HG03575 (cell line): Measurements from ENCODE around the gene TMEM40.
"Not testable (repeated sequence)": the region's sequence is repeated elsewhere in the genome, so short reads cannot be mapped to it uniquely, and the experiment has no call there.

ENCODE experiments used
- ATAC-seq: cut with Tn5 transposase; IDR thresholded peaks from one replicate; pipeline ENCODE4 v1.9.1; 2021; ENCODE audit not compliant: unreplicated experiment, insufficient number of reproducible peaks, low FRiP score; ENCODE audit errors: extremely low read depth

Gene TMEM40

DNA sequence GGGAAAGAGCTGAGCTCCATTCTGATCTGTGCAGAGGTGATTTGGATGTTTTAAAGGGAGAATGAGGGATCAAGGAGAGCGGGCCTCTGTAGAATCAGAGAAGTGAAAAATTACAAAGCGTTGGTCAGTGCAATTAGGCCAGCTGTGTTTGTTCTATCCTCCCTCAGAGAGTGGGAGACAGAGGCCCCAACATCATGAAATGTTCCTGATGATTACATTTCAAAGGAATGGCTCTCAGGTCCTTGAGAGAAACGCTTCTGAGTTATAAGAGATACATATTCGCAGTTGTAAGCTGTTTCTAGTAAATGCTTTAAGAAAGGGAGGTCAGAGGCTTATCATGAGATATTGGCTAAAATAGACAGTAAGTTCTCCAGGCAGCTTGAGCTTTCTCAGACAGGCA is 21.7 kb upstream of the TMEM40 start:
- ATAC-seq, result no peak

DNA sequence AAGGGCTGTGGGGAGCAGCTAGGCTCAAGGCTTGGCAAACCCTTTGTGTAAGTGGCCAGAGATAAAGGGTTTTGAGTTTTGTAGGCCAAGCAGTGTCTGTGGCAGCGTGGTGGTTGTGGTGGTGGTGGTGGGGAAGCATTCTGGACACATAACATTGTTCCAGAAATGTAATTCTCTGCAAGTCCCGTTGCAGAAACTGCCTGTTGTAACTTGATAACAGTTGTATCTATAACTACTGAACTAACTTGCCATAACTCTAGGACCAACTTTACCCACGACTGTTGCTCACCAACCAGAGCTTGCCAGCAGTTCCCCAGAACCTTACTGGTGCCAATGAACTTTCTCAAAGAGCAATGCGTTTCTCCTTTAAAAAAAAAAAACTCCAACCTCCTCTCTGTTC is 18.1 kb upstream of the TMEM40 start:
- ATAC-seq, result no peak

DNA sequence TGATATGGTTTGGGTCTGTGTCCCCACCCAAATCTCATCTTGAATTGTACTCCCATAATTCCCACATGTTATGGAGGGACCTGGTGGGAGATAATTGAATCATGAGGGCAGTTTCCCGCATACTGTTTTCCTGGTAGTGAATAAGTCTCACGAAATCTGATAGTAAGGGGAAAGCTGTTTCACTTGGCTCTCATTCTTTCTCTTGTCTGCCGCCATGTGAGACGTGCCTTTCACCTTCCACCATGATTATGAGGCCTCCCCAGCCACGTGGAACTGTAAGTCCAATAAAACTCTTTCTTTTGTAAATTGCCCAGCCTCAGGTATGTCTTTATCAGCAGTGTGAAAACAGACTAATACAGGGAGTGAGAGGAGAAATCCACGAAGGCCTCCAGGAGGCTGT is 16.9 kb upstream of the TMEM40 start:
- not testable (repeated sequence) for ATAC-seq

DNA sequence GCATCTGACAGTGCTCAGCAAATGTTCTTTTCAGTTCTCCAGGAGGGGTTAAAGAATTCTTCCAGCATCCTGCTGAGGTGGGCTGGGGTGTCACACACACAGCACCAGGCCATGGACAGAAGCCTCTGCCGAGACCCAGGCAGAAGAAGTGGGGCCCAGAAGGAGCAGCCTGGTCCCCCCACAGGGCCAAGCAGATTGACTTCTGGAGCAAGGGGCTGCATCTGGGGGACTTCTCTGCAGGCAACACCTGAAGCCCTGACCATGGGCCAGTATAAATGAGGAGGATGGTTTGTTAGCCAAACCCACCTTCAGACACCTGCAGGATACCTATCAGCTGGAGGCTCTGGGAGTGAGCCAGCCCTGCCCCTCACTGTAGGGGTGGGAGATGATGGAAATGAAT is 16.2 kb upstream of the TMEM40 start:
- no peak for ATAC-seq

DNA sequence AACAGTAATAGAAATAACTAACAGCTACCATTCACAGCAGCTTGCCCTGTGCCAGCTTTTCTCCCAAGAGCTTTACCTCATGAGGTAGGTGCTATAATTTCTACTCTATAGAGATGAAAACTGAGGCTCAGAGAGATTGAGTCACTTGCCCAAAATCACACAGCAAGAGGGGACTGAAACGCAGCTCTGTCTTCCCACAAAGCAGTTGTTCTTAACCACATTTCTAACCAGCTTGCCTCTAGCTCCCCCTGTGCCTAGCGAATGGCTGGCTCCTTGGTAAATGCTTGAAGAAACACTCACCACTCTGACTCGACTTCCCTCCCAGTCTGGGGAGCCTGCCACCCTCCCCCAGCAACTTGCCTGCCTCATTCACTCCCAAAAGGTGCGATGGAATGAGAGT is 15.6 kb upstream of the TMEM40 start:
- ATAC-seq, result no peak

DNA sequence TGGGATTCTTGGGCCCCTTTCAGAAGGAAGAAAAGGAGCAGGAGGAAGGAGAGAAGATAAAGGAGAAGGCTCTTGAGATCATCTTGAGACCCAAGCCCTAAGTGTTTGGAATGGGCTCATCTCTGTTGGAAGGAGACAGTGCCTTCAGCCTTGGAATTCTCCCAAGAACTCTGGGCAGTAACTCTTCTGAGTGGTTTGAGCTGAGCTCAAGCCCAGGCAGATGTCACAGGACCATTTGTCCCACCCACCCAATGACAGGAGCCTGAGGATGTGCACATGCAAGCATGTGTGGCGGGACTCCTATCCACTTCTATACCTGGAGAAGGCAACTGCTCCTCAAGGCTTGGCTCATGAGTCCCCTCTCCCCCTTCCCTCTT is 14.6 kb upstream of the TMEM40 start:
- ATAC-seq, result no peak

DNA sequence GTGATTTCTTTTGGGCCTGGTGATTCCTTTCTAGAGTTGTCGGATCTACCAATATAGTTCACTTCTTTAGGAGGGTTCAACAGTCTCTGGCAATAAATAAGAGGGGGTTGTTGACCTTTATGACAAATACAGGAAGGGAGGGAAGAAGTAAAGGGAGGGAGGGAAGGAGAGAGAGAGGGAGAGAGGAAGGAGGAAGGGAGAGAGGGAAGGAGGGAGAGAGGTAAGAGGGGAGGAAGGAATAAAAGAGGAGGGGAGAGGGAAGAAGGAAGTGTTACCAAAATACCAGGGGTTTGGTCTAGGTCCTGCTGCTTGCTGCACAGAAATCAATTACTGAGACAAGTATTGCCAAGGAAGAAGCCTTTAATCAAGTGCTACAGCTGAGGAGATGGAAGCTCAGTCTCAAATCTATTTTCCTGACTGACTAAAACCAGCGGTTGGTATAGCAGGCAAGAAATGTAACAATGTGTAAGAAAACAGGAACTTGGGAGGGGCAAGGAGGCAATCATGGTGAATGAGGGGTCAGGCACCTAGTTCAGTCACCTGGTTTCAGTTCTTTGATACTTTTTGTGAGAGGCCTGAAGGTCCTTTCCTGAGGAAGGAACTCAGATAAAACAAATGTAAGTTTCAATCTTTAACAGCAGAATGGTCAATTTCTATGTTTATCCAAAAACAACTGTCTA is 14.1 kb upstream of the TMEM40 start:
- no peak for ATAC-seq

DNA sequence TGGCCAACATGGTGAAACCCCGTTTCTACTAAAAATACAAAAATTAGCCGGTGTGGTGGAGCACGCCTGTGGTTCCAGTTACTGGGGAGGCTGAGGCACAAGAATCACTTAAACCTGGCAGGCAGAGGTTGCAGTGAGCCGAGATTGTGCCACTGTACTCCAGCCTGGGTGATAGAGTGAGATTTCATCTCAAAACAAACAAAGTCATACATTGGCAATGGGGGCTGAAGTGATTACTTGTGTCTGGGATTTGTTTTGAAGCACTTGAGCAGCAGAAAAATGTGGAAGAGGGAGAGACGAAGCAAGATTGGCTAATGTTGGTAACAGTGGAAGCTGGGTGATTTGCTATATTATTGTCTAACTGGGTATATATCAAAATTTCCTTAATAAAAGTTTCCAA is 13.4 kb upstream of the TMEM40 start:
- no peak for ATAC-seq

DNA sequence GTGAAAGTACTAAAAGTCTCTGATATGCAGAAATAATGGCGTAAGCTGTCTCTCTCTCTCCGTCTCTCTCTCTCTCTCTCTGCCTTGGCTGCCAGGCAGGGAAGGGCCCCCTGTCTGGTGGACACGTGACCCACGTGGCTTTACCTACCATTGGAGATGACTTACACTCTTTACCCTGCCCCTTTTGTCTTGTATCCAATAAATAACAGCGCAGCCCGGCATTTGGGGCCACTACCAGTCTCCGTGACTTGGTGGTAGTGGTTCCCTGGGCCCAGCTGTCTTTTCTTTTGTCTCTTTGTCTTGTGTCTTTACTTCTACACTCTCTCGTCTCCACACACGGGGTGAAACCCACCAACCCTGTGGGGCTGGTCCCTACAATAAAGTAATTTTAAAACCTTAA is 12.2 kb upstream of the TMEM40 start:
- ATAC-seq, result no peak

DNA sequence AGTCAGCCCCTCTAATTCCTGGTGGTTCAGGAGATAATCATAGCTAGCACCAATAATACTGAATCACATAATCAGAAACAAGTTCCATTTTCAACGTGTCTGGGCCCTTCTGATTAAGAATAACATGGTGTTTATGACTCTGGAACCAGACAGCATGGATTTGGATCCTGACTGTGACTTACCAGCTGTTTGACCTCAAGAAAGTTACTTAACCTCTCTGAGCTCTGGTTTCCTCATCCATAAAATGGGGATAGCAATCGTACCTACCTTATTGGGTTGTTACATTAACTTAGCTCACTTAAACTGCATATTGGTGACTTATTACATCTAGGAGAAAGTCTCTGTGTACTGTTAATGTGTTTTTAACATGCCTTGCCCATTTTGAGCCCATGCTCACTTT is 10.7 kb upstream of the TMEM40 start:
- ATAC-seq, result no peak

DNA sequence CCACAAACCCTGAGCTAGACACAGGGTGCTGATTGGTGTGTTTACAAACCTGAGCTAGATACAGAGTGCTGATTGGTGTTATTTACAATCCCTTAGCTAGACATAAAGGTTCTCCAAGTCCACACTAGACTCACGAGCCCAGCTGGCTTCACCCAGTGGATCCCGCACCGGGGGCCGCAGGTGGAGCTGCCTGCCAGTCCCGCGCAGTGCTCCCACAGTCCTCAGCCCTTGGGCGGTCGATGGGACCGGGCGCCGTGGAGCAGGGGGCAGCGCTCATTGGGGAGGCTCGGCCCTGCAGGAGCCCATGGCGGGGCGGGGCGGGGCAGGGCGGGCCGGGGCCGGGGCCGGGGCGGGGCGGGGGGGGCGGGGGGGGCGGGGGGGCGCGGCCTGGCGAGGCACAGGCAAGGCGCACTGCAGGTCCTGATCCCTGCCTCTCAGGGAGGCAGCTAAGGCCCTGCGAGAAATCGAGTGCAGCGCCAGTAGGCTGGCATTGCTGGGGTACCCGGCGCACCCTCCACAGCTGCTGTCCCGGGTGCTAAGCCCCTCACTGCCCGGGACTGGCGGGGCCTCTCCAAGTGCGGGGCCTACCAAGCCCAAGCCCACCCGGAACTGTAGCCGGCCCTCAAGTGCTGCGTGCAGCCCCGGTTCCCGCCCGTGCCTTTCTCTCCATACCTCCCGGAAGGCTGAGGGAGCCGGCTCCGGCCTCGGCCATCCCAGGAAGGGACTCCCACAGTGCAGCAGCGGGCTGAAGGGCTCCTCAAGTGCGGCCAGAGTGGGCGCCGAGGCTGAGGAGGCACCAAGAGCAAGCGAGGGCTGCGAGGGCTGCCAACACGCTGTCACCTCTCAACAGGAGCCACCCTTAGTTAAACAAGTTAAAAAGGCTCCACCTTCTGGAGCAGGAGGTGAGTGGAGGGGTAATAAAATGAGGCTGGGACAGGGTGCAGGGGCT is 9.8 kb upstream of the TMEM40 start:
- ATAC-seq, result no peak

DNA sequence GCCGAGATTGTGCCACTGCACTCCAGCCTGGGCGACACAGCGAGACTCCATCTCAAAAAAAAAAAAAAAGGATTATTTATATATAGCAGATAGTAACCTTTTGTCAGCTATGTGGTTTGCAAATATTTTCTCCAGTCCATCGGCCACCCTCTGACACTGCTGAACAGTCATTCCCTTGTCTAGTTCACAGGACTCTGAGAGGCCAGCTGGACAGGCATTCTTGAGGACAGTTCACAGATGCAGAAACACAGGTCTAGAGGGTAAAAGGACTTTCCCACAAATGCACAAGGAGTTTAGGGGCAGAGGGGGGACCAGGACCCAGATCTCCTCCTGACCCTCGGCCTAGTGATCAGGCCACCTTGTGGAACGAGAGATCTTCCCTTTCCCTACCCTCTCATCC is 7.5 kb upstream of the TMEM40 start:
- ATAC-seq, result no peak

DNA sequence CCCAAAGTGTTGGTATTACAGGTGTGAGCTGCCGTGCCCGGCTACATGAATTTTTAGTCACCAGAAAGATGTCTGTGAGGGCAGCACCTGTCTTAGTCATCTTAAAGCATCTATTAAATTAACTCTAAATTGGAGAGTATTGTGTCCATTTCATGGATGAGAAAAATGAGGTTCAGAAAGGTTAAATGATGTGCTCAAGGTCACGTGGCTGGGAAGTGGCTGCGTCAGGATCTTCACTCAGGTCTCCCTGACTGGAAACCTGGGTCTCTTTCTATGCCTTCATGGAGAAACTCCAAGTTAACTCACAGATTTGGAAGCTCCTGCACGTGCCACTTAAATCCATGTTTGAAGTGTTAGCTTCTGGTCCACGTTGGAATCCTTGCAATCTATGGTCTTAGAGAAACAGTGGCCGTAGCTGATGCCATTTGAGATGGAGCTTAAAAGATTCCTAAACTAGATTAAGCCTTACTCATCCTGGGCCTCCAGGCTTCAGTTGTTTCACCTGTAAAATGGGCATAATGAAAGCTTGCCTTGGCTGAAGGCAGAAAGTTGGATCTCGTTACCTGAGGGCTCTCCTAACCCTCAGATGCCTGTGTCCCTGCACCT is 5.2 kb upstream of the TMEM40 start:
- ATAC-seq, result no peak

DNA sequence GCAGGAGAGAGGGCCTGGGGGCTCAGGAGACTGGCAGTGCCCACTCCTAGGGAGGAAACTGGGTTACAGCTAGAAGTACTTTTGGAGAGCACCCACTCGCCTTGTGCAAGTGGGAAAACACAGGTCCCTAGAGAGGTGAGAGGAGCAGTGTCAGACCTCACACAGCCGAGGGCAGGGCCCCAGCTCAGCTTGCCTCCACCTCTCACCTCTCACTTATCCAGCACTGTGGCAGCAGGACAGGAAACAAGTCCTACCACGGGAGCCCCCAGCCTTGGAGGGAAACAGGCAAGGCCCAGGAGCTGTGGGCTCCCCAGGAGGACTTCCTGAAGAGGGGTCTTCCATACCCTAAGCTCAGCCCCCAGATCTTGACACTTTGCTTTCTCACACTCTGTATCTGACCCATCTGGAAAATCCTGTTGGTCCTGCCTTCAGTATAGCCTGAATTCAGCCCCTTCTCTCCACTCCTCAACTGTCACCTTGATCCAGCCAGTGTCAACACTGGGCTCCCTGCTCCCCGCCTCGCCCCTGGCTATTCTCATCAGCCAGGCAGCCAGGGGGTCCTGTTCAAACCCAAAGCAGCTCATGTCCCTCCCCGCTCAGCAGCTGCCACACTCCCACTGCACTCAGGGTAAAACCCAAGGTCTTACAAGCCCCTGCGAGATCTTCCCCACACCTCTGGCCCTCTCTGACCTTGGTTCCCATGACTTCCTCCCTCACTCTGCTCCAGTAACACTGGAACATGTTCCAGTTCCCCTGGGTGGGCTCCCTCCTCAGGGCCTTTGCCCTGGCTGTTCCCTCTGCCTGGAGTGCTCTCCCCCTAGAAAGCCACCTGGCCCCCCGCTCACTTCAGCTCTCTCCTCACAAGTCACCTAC is 870 bp upstream of the TMEM40 start:
- no peak for ATAC-seq

DNA sequence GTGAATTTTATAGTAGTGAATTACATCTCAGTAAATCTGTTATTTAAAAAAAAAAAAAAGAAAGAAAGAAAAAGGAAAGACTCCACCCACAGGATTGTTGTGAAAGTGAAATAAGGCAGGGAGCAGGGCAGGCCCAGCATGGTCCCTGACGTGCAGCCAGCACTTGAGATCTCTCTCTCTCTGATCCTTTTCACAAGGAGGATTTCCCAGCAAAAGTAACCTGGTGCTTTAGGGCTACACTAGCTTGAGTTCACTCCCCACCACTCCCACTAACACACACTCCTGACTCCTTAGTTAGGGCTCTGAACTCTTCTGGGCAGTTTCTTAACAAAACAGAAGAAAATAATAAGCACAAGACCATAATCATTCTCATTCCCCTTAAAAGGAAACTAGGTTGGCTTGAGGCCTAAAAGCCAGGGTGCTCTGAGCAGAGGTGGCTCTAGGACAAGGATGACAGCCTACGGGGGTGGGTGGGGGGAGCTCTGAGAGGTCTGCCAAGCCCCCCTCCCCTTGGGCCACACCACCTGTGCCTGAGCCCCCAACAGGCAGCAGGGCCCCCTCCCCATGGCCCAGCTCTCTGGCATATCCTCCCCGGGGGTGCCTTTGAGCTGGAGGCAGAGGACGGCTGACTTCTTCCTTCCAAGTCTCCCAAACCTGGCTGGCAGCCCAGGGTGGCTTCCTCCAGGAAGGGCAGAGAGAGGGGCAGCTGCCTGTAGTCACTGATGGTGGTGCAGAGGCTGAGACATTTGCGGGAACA is 856 bp downstream of the TMEM40 start:
- ATAC-seq, result no peak

DNA sequence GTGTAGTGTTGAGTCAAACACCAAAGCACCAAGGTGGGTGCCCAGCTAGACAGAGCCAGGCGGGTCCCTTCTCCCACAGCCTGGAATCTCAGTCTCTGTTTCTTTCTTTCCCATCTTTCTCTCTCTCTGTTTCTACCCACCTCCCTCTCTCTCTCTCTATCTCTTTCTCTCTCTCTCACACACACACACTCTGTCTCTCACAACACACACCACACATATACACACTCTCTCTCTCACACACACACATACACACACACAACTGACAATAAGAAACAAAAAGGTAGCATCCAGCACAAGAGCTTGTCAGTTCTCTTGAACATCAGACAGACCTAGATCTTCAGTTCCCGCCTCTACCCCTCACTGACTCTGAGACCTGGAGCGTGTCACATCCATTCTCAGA is 2.4 kb downstream of the TMEM40 start:
- no peak for ATAC-seq

DNA sequence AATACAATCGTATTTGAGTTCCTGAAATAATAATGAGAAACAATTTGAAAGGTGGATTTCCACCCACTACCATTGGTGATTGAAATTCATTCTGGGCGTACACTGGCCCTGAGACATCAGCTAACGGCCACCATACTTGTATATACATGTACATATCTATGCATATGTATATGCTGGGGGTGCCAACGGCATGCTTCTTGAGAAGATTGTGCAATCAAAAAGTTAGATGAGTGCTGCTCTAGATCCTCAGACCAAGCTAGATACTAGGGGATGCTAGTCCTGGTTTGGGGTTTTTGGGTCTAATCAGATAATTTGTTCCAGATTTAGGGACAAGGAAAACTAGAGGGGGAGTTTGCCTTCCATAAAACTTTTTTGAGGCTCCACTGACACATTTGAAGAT is 2.9 kb downstream of the TMEM40 start:
- ATAC-seq, result no peak

DNA sequence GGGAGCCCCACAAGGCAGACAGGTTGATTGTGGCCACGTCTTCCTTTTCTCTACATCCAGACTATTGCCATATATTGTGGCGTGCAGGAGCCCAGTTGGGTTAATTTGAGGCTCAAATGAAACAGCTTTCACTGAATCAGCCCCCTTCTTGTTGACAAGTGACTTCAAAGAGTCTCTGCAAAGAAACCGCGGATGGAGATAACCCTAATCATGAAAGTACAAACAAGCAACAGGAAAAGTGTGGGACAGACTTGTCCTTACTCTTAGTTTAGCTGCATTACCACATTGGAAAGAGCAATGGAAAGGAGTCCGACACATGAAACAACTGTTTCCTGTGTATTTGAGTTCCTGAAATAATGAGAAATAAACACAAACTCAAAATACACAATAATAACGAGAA is 3.3 kb downstream of the TMEM40 start:
- no peak for ATAC-seq

DNA sequence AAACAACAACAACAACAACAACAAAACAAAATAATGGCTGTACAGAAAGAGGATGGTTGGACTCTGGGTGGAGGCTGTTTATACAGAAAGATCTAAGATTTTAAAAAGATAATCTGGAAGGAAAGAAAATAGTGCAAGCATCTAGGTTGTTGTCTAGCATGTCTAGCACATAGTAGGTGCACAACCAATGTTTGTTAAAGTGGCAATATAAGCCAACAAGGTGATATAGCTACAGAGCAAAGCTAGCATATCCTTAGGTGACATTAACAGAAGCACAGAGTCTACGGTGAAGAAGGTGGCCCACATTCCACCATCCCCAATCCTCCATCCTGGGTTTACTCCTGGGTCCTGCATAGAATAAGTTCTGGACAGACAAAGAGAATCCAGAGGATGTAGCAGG is 4.7 kb downstream of the TMEM40 start:
- ATAC-seq, result no peak
